ENCODE measurements around the gene PI4KB.
A peak's percentile ranks its signal among the peaks of the same experiment; 100 is the strongest.
"Not testable (repeated sequence)": the region's sequence is repeated elsewhere in the genome, so short reads cannot be mapped to it uniquely, and the experiment has no call there.

The PI4KB gene

GRCh38 chr1:151282883-151283725, 44.1 kb downstream of the PI4KB start:
- Histone ChIP-seq H3K9me3 (ENCODE audit: insufficient read depth, low read depth, low read length) (no peaks in the 10 kb centered on the region), H3K9ac (ENCODE audit: low read depth, low read length) (peak overlapping the region; percentile 95; the same call in 1 of the 2 replicates), H3K27me3 (ENCODE audit: insufficient read depth, low read length) (no peaks in the 10 kb centered on the region), H3K4me3 (ENCODE audit: low read length) (peak overlapping the region; percentile 86), H3K27ac (ENCODE audit: low read length) (peak overlapping the region; percentile 71), H3K4me1 (ENCODE audit: insufficient read depth, low read length) (peaks cover 5% of the 10 kb centered on the region; the same call in 1 of the 2 replicates), H3K36me3 (ENCODE audit: insufficient read depth, low read depth, low read length) (peaks cover 36% of the 10 kb centered on the region)

- peaks cover 27% of the 10 kb centered on the region for H3K36me3 ChIP-seq (ENCODE audit: insufficient read depth, low read depth, low read length)
Observed at GRCh38 chr1:151281969-151282882, 45.0 kb downstream of the PI4KB start, which contains the start of gene ZNF687. Gene ZNF687, plus strand, starts transcription at chr1:151282299. Its CDS starts 3,993 bp downstream, at chr1:151286292.

DNA sequence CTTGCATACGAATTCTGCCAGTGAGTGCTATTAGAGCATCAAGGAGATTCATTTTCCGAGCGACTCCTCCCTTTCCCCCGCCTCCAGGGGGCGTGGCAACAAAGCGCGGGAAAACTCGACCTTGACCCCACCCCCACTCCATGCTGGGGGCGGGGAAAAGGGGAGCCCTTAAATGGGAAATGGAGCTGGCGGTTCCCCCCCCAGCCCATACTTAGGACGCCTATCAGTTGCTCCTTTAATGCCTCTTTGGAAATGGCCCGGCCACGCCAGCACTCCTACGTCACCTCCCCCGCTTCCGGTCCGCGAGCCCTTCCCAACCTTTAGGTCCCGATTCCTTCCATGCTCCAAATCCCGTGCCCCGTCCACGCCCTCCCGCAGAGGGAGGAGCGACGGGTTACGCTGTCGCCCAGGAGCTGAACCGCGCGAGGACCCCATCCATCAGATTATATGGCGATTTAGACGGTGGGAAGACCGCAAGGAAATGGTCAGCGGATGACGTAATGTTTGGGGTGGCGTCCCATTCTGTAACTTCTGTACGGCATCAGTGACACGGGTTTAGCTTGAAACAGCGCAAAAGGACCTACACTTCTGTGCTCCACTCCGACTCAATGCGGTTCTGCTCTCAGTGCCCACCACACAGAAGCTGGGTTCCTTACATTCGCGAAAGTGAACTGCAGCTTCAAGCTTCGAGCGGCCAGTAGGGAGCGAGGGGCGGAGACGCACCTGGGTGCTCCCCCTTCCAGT, 45.8 kb downstream of the PI4KB start:
- Histone ChIP-seq H3K4me1 (ENCODE audit: insufficient read depth, low read length) (peaks cover 5% of the 10 kb centered on the region; the same call in 1 of the 2 replicates), H3K4me3 (ENCODE audit: low read length) (peak overlapping the region; percentile 86), H3K9ac (ENCODE audit: low read depth, low read length) (peak overlapping the region; percentile 95), H3K36me3 (ENCODE audit: insufficient read depth, low read depth, low read length) (peaks cover 19% of the 10 kb centered on the region), H3K27me3 (ENCODE audit: insufficient read depth, low read length) (no peaks in the 10 kb centered on the region), H3K9me3 (ENCODE audit: insufficient read depth, low read depth, low read length) (no peaks in the 10 kb centered on the region), H3K27ac (ENCODE audit: low read length) (peak overlapping the region; percentile 99)

More at GRCh38 chr1:151281969-151282882, 45.0 kb downstream of the PI4KB start, which contains the start of gene ZNF687:
- peak within 1 kb of the TSS; percentile 99 for H3K27ac ChIP-seq (ENCODE audit: low read length)
- peak within 1 kb of the TSS; percentile 95 for H3K9ac ChIP-seq (ENCODE audit: low read depth, low read length)
- peaks cover 5% of the 10 kb centered on the region; the same call in 1 of the 2 replicates for H3K4me1 ChIP-seq (ENCODE audit: insufficient read depth, low read length)
- H3K9me3 ChIP-seq (ENCODE audit: insufficient read depth, low read depth, low read length): no peaks in the 10 kb centered on the region
- peak within 1 kb of the TSS; percentile 86 for H3K4me3 ChIP-seq (ENCODE audit: low read length)
- H3K27me3 ChIP-seq (ENCODE audit: insufficient read depth, low read length): no peaks in the 10 kb centered on the region

- H3K27ac ChIP-seq (ENCODE audit: low read length): no peak overlapping the region
- no peaks in the 10 kb centered on the region for H3K36me3 ChIP-seq (ENCODE audit: insufficient read depth, low read depth, low read length)
- no peak overlapping the region for H3K9ac ChIP-seq (ENCODE audit: low read depth, low read length)
- H3K27me3 ChIP-seq (ENCODE audit: insufficient read depth, low read length): no peaks in the 10 kb centered on the region
- no peaks in the 10 kb centered on the region for H3K9me3 ChIP-seq (ENCODE audit: insufficient read depth, low read depth, low read length)
- H3K4me1 ChIP-seq (ENCODE audit: insufficient read depth, low read length): no peaks in the 10 kb centered on the region
- H3K4me3 ChIP-seq (ENCODE audit: low read length): no peak overlapping the region
Observed at GRCh38 chr1:151277249-151277648, 50.0 kb downstream of the PI4KB start.

DNA sequence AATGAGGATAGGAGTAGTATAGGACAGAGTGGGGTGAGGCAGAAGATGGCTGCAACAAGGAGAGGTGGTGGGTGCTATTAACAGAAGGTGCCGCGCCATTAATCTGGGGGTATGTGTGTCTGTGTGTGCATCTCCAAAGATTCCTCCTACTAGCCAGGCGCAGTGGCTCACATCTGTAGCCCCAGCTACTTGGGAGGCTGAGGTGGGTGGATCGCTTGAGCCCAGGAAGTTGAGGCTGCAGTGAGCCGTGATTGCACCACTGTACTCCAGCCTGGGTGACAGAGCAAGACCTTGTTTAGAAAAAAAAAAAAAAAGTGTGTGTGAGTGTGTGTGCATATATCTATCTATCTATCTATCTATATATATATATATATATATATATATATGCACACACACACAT, 51.9 kb downstream of the PI4KB start:
- H3K4me3 ChIP-seq (ENCODE audit: low read length); H3K27ac ChIP-seq (ENCODE audit: low read length); H3K4me1 ChIP-seq (ENCODE audit: insufficient read depth, low read length); H3K36me3 ChIP-seq (ENCODE audit: insufficient read depth, low read depth, low read length); H3K9ac ChIP-seq (ENCODE audit: low read depth, low read length); H3K9me3 ChIP-seq (ENCODE audit: insufficient read depth, low read depth, low read length); H3K27me3 ChIP-seq (ENCODE audit: insufficient read depth, low read length): not testable (repeated sequence)

DNA sequence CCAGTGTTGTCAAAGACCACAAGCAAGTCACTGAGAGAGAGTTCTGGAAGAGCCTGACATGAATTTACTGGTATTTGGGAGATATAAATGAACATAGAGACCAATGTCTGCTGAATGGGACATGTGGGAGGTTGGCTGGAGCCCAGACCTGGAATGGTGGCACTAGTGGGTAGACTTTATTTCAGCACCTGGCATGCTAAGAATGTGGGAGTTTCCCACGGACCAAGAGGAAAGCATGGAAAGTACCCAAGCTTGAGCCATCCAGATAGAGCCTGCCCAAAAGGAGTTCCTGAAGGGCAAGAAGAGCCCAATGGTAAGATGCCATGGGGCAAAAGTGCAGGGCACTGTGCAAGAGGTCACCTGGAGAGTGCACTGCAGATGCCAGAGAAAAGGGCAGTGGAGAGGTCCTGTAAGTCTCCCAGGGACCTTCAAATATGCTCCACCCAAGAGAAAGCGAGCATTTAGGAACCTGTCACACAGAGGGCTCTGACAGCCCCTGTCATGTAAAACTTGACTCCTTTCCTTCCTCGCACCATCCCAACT, 53.2 kb downstream of the PI4KB start:
- Histone ChIP-seq H3K36me3 (ENCODE audit: insufficient read depth, low read depth, low read length) (no peaks in the 10 kb centered on the region; the same call in 1 of the 2 replicates), H3K4me1 (ENCODE audit: insufficient read depth, low read length) (no peaks in the 10 kb centered on the region), H3K9me3 (ENCODE audit: insufficient read depth, low read depth, low read length) (no peaks in the 10 kb centered on the region), H3K27ac (ENCODE audit: low read length) (no peak overlapping the region), H3K9ac (ENCODE audit: low read depth, low read length) (no peak overlapping the region), H3K4me3 (ENCODE audit: low read length) (no peak overlapping the region), H3K27me3 (ENCODE audit: insufficient read depth, low read length) (no peaks in the 10 kb centered on the region)

DNA sequence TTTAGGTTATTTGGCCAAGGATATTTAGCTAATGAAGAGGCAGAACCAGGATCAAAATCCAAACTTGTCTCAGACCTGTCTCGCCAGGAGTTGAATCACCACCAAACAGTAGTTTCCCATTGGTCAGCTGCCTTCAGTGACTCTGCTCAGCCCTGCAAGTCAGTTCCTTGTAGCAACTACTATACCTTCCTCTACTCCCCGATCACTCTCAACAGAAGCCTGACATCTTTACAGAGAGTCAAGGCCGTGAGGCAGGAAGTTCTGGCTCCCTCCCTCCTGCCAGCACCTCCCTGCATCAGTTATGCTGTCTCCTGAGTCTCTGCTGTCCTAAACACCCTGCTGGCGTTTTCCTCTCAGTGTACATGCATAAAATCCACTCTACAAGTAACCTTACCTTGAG, 59.5 kb downstream of the PI4KB start:
- no peak overlapping the region for H3K4me3 ChIP-seq (ENCODE audit: low read length)
- no peak overlapping the region for H3K9ac ChIP-seq (ENCODE audit: low read depth, low read length)
- no peaks in the 10 kb centered on the region for H3K4me1 ChIP-seq (ENCODE audit: insufficient read depth, low read length)
- peaks cover 51% of the 10 kb centered on the region for H3K36me3 ChIP-seq (ENCODE audit: insufficient read depth, low read depth, low read length)
- H3K9me3 ChIP-seq (ENCODE audit: insufficient read depth, low read depth, low read length): no peaks in the 10 kb centered on the region
- no peak overlapping the region for H3K27ac ChIP-seq (ENCODE audit: low read length)
- H3K27me3 ChIP-seq (ENCODE audit: insufficient read depth, low read length): no peaks in the 10 kb centered on the region

DNA sequence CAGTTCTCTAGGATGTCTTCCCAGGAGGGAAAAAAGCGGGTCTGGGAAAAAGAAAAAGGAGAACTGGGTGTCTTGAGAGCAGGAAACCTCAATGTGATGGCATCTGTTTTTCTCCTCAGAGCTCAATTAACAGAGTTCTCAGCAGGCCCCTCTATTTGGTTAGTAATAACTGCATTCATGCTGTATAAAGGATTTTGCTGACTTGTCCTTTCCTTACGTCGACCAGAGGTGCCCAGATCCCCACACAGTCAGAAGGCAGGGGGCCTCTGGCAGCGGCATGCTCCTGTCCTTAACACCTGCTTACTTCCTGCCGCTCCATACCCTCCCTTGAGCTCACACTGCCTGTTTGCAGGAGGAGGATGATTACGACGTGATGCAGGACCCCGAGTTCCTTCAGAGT, 60.4 kb downstream of the PI4KB start:
- Histone ChIP-seq H3K9me3 (ENCODE audit: insufficient read depth, low read depth, low read length) (no peaks in the 10 kb centered on the region), H3K4me3 (ENCODE audit: low read length) (no peak overlapping the region), H3K27me3 (ENCODE audit: insufficient read depth, low read length) (no peaks in the 10 kb centered on the region), H3K4me1 (ENCODE audit: insufficient read depth, low read length) (no peaks in the 10 kb centered on the region), H3K27ac (ENCODE audit: low read length) (no peak overlapping the region), H3K36me3 (ENCODE audit: insufficient read depth, low read depth, low read length) (peaks cover 60% of the 10 kb centered on the region), H3K9ac (ENCODE audit: low read depth, low read length) (no peak overlapping the region)

GRCh38 chr1:151266315-151266714, 60.9 kb downstream of the PI4KB start:
- H3K27me3 ChIP-seq (ENCODE audit: insufficient read depth, low read length): no peaks in the 10 kb centered on the region
- peaks cover 63% of the 10 kb centered on the region for H3K36me3 ChIP-seq (ENCODE audit: insufficient read depth, low read depth, low read length)
- no peak overlapping the region for H3K27ac ChIP-seq (ENCODE audit: low read length)
- no peaks in the 10 kb centered on the region for H3K4me1 ChIP-seq (ENCODE audit: insufficient read depth, low read length)
- no peak overlapping the region for H3K4me3 ChIP-seq (ENCODE audit: low read length)
- H3K9me3 ChIP-seq (ENCODE audit: insufficient read depth, low read depth, low read length): no peaks in the 10 kb centered on the region
- H3K9ac ChIP-seq (ENCODE audit: low read depth, low read length): no peak overlapping the region

DNA sequence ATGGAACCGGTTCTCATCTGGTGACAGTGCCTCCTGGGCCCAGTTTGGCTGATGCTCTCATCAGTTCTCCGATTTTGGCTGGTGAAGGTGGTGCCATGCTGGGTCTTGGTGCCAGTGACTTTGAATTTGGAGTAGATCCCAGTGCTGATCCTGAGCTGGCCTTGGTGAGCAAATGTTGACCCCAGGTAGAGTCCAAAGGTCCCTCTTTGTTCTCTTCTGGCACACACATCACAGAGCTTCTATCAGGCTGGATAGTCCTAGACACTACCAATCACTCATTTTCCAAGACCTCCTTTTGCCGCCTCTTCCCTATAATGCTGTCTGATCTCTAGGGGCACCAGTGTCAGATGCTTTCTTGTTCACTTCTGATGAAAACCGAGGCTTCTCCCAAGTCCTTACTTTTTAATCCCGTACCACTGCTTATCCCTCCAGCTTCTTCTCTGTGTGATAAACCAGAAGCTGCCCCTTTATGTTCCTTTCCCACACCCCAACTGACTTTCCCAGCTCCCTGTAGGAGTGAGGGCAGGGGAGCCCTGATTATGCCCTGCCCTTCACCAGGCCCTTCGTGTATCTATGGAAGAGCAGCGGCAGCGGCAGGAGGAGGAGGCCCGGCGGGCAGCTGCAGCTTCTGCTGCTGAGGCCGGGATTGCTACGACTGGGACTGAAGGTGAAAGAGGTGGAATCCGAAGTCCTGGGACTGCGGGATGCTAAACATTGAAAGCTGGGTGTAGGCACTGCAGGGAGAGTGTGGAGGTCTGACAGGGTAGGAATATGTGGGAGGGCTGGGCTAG, 61.6 kb downstream of the PI4KB start:
- Histone ChIP-seq H3K27me3 (ENCODE audit: insufficient read depth, low read length) (no peaks in the 10 kb centered on the region), H3K36me3 (ENCODE audit: insufficient read depth, low read depth, low read length) (peaks cover 63% of the 10 kb centered on the region), H3K4me3 (ENCODE audit: low read length) (no peak overlapping the region), H3K4me1 (ENCODE audit: insufficient read depth, low read length) (no peaks in the 10 kb centered on the region), H3K9ac (ENCODE audit: low read depth, low read length) (no peak overlapping the region), H3K27ac (ENCODE audit: low read length) (no peak overlapping the region), H3K9me3 (ENCODE audit: insufficient read depth, low read depth, low read length) (no peaks in the 10 kb centered on the region)
